GM12875 (cell line): Measurements from ENCODE around the gene BICD1.

ENCODE experiments used
- H3K4me3 ChIP-seq: one replicate; pipeline ENCODE4 v1.5.1; 2011; ENCODE audit warnings: low read depth, low read length, control low read depth
- TF ChIP-seq, protein P1 (sequence below): IDR thresholded peaks from 2 replicates; pipeline ENCODE4 v1.5.1; 2011; ENCODE audit warnings: low read depth, mild to moderate bottlenecking, control low read depth, inconsistent platforms, low read length, moderate library complexity, borderline replicate concordance; ENCODE audit not compliant: insufficient read depth

BICD1 gene

DNA sequence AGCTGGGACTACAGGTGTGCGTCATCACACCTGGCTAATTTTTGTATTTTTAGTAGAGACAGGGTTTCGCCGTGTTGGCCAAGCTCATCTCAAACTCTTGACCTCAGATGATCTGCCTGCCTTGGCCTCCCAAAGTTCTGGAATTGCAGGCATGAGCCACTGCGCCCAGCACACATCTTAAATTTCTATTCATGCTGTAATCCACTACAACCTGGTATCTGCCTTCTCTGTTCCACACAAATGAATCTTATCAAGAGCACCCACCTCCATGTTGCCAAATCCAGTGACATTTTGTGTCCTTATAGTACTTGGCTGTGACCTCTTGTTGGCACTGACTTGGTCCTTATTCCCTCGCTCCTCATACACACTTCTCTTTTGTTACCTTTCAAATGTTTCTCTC lies 5.8 kb upstream of the BICD1 start:
- TF ChIP-seq, protein P1, sequence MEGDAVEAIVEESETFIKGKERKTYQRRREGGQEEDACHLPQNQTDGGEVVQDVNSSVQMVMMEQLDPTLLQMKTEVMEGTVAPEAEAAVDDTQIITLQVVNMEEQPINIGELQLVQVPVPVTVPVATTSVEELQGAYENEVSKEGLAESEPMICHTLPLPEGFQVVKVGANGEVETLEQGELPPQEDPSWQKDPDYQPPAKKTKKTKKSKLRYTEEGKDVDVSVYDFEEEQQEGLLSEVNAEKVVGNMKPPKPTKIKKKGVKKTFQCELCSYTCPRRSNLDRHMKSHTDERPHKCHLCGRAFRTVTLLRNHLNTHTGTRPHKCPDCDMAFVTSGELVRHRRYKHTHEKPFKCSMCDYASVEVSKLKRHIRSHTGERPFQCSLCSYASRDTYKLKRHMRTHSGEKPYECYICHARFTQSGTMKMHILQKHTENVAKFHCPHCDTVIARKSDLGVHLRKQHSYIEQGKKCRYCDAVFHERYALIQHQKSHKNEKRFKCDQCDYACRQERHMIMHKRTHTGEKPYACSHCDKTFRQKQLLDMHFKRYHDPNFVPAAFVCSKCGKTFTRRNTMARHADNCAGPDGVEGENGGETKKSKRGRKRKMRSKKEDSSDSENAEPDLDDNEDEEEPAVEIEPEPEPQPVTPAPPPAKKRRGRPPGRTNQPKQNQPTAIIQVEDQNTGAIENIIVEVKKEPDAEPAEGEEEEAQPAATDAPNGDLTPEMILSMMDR: no peak

DNA sequence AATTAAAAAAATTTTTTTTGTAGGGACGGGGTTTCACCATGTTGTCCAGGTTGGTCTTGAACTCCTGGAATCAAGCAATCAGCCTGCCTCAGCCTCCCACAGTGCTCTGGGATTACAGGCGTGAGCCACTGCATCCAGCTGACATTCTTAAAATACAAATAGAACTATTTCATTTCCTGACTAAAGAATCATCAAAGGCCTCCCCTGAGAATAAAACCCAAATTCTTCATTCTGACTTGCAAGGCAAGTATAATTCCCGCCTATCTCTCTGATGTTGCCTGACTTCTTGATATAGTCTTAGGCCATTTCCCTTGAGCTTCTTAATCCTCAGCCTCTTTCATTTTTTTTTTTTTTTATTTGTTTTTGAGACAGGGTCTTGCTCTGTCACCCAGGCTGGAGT lies 4.4 kb upstream of the BICD1 start:
- H3K4me3 ChIP-seq: no peak overlapping the region
- TF ChIP-seq, protein P1: no peak

More for the DNA sequence above, 5.8 kb upstream of the BICD1 start:
- no peak overlapping the region for H3K4me3 ChIP-seq

DNA sequence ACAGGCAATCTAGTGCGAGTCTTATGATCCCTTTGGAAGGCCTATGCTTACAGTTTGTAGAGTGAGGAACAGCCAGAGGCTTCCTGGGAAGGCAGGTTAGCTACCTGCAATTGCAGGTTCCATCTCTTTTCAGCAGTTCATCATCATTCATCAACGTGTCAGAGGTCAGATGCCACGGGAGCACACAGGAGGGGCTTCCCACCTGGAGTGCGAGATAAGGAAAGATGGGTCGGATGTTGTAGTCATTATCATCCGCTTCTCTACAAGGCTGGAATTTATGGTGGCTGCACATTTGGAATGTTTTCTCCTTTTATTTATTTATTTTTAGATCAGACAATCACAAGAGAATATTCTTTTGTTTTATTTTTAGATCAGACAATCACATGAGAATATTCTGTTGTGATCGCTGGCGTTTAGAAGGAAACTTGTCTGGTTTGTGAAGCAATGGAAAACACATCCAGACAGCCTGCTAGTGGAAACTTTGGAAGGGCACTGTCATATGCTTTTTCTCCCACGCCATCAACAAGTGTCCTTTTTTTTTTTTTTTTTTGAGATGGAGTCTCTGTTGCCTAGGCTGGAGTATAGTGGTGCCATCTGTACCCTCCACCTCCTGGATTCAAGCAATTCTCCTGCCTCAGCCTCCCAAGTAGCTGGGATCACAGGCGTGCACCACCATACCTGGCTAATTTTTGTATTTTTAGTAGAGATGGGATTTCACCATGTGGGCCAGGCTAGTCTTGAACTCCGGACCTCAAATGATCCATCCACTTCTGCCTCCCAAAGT lies 1.9 kb upstream of the BICD1 start:
- no peak overlapping the region for H3K4me3 ChIP-seq
- TF ChIP-seq, protein P1: no peak

DNA sequence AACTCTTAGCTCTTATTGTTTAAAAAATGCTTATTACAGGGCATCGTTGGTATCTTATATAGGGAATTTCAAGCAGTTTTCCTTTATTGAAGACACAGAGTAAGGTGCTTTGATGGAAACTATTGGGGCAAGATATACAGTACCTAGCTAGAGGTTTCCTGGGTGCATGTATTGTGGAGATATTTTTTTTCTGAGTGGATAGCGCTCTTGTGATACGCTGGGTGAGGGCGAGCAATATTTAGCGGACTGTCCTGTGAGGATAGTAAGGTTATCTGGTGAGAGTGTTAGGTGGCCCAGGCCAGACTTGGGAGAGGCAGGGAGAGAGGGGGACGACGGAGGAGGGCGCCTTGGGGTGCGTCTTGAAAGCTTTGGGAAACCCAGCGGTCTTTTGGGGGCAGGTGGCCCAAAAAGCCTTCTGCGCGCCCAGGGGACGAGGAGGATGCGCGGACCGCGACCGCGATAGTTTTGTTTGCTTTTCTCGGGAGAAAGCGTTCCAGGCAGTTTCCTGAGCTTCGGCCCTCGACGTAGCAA lies 596 bp upstream of the BICD1 start:
- TF ChIP-seq, protein P1: no peak

DNA sequence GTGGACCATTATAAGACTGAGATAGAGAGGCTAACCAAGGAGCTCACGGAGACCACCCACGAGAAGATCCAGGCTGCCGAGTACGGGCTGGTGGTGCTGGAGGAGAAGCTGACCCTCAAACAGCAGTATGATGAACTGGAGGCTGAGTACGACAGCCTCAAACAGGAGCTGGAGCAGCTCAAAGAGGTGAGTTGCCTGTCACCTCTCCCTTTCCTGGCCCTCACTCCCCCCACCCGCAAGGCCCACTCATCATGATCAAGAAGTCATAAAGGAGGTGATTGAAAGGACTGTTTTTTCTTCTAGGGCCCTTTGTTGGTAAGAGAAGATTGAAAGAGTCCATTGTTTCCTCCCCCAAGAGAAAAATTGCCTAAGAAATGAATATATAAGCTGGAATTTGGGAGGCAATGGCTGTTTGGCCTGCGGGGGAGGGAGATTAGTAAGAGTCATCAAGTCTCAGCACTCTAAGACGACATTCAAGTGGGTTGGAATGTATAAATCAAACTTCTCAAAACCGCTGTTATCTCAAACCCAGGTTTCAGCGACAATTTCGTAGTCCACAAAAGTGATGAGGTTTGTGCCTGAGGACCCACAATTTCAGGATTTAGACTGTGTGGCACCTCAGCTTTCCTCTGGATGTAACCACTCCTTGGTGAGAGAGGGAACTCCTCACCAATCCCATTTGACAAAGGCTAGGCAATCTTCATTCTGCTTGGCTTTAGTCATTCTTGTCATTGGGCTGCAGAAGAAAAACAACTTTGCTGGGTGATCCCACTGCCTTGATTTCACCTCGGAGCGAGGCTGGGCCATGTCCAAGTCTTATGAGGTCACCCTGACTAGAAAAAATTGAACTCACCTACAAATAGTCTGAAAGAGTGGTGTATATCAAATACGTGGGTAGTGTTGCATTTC lies 966 bp downstream of the BICD1 start:
- peak overlapping the region; percentile 71 for H3K4me3 ChIP-seq
- TF ChIP-seq, protein P1: no peak

More for the DNA sequence above, 596 bp upstream of the BICD1 start:
- H3K4me3 ChIP-seq: peak overlapping the region; percentile 71

DNA sequence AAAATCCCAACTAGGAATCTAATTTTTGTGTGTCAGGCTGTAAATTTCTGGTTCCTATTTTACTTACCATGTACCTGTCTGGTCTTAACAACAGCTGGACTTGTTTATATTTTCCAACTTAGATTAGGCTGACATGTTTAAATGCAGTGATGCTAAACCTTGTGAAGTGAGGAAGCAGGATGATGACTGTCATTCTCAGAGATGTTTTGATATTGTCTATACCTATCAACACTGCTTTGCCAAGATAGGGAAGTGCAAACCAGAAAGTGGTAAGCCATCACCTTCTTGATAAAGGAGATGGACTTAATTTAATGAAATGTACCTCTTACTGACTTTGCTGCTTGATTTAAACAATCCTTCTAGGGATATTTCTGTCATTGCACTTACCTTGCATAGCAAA lies 2.1 kb downstream of the BICD1 start:
- peak overlapping the region; percentile 35 for H3K4me3 ChIP-seq

More for the DNA sequence above, 2.1 kb downstream of the BICD1 start:
- TF ChIP-seq, protein P1: no peak
